ENCODE data around the gene GPBP1. TPM values are rescaled to one million over a fixed set of nuclear protein-coding genes. Genes with fewer than 3 reads are reported as not detected.

The GPBP1 gene
- total RNA-seq, 1 experiment from 2014 or later: 112 TPM

DNA sequence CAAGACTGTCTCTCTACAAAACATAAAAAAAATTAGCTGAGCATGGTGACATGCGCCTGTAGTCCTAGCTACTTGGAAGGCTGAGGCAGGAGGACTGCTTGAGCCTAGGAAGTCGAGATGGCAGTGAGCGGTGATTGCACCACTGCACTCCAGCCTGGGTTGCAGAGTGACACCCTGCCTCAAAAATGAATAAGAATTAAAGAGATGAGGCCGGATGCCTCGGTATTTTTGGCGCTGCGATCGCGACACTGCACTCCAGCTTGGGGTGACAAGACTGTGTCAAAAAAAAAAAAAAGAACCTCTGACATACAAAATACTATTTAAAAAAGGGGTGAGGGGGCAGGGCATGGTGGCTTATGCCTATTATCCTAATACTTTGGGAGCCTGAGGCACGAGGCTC, 7.3 kb downstream of the GPBP1 start:
- H3K14ac ChIP-seq (ENCODE audit: insufficient read depth, low read length): no peak overlapping the region
- no peak overlapping the region for H4K8ac ChIP-seq (replicated peaks; ENCODE audit: insufficient read length, low read depth, low read length)
- TF ChIP-seq, protein P1, sequence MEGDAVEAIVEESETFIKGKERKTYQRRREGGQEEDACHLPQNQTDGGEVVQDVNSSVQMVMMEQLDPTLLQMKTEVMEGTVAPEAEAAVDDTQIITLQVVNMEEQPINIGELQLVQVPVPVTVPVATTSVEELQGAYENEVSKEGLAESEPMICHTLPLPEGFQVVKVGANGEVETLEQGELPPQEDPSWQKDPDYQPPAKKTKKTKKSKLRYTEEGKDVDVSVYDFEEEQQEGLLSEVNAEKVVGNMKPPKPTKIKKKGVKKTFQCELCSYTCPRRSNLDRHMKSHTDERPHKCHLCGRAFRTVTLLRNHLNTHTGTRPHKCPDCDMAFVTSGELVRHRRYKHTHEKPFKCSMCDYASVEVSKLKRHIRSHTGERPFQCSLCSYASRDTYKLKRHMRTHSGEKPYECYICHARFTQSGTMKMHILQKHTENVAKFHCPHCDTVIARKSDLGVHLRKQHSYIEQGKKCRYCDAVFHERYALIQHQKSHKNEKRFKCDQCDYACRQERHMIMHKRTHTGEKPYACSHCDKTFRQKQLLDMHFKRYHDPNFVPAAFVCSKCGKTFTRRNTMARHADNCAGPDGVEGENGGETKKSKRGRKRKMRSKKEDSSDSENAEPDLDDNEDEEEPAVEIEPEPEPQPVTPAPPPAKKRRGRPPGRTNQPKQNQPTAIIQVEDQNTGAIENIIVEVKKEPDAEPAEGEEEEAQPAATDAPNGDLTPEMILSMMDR (conservative IDR thresholded peaks at IDR 0.05): no peak
- H2BK15ac ChIP-seq (ENCODE audit: low read depth, low read length): no peak overlapping the region
- no peak overlapping the region for H2AK5ac ChIP-seq (ENCODE audit: insufficient read length, low read length)
- no peak for DNase-seq
- H3T11ph ChIP-seq (ENCODE audit: low read length): no peak overlapping the region
- peaks cover 90% of the 10 kb centered on the region for H3K79me2 ChIP-seq (ENCODE audit: insufficient read depth, low read length)
- no peaks in the 10 kb centered on the region; the same call in 1 of the 2 replicates for H3K27me3 Mint-ChIP-seq (ENCODE audit: low read depth)
- H3K27ac Mint-ChIP-seq: 0 out of 7 replicates have a peak overlapping the region, but pooled peaks of 1 of the 3 experiments have one; percentile 36
- H2AFZ ChIP-seq (ENCODE audit: low read length): no peak overlapping the region
- no peak overlapping the region for H2BK120ac ChIP-seq (ENCODE audit: low read depth, low read length, poor library complexity, severe bottlenecking)
- no peaks in the 10 kb centered on the region for H3K9me3 ChIP-seq (ENCODE audit: control insufficient read depth, low read depth, low read length)
- H2BK12ac ChIP-seq (ENCODE audit: insufficient read length, low read depth, low read length): no peak overlapping the region
- no peak overlapping the region for H2BK20ac ChIP-seq (ENCODE audit: low read depth, low read length, poor library complexity, severe bottlenecking)
- no peak overlapping the region for H4K91ac ChIP-seq (ENCODE audit: insufficient read length, low read depth, low read length)
- no peaks in the 10 kb centered on the region for H3K27me3 ChIP-seq (ENCODE audit: insufficient read depth, low read length)
- no peaks in the 10 kb centered on the region for H4K20me1 ChIP-seq (ENCODE audit: control insufficient read depth, insufficient read depth, insufficient read length)
- H3K23ac ChIP-seq (ENCODE audit: insufficient read length, low read depth, low read length): no peak overlapping the region
- no peak overlapping the region for H3K4ac ChIP-seq (ENCODE audit: low read depth, low read length)
- no peak overlapping the region for H3K4me2 ChIP-seq (ENCODE audit: insufficient read depth, insufficient read length, low read length)
- peaks cover 3% of the 10 kb centered on the region for H3K23me2 ChIP-seq (ENCODE audit: insufficient read length, low read depth, low read length, poor library complexity, severe bottlenecking)
- no peak overlapping the region for H3K27ac ChIP-seq (ENCODE audit: insufficient read length, low read depth, low read length)
- no peaks in the 10 kb centered on the region for H3K9me3 Mint-ChIP-seq
- H3K56ac ChIP-seq (ENCODE audit: insufficient read length, low read depth, low read length): no peak overlapping the region
- H4K5ac ChIP-seq (ENCODE audit: insufficient read length, low read depth, low read length): no peak overlapping the region
- H3K79me1 ChIP-seq (ENCODE audit: insufficient read depth, low read depth, low read length, poor library complexity, severe bottlenecking): no peaks in the 10 kb centered on the region
- H3K18ac ChIP-seq (ENCODE audit: insufficient read length, low read depth, low read length): no peak overlapping the region
- peaks cover 34 to 63% (median 58%) of the 10 kb centered on the region in 3 experiments for H3K36me3 Mint-ChIP-seq (ENCODE audit: insufficient read depth in 1 of 3, low read depth in 3 of 3)
- H3K4me1 ChIP-seq (ENCODE audit: insufficient read depth, low read length): no peaks in the 10 kb centered on the region; the same call in 1 of the 2 replicates
- no peak overlapping the region for H3K4me3 Mint-ChIP-seq
- no peak overlapping the region for H2BK5ac ChIP-seq (ENCODE audit: insufficient read length, low read length)
- H3K9ac ChIP-seq (ENCODE audit: extremely low read depth, insufficient read length, low read length): no peak overlapping the region
- peaks cover 48 to 61% of the 10 kb centered on the region in 2 experiments for H3K4me1 Mint-ChIP-seq
- WGBS (ENCODE audit: extremely low coverage, insufficient read length, low lambda C conversion rate): no CpG with 5 or more reads among the region's 10 CpGs
